ENCODE measurements around the gene SSTR1.

Gene SSTR1

GRCh38 chr14:38203929-38204718 lies 3.6 kb upstream of the SSTR1 start:
- no peak for DNase-seq

GRCh38 chr14:38204719-38205115 lies 3.0 kb upstream of the SSTR1 start:
- no peak for DNase-seq

GRCh38 chr14:38205119-38205813 lies 2.4 kb upstream of the SSTR1 start:
- no peak for DNase-seq

GRCh38 chr14:38205949-38206665 lies 1.6 kb upstream of the SSTR1 start:
- DNase-seq, result no peak

GRCh38 chr14:38206689-38207376 lies 871 bp upstream of the SSTR1 start:
- no peak for DNase-seq

GRCh38 chr14:38207377-38207735 lies 348 bp upstream of the SSTR1 start:
- no peak for DNase-seq

- no peak for DNase-seq
Measured at GRCh38 chr14:38208618-38209562, 1.2 kb downstream of the SSTR1 start.

- no peak for DNase-seq
Measured at GRCh38 chr14:38209572-38210557, 2.2 kb downstream of the SSTR1 start.

- DNase-seq, result no peak
Measured at GRCh38 chr14:38210587-38211216, 3.0 kb downstream of the SSTR1 start.

- DNase-seq, result no peak
Measured at GRCh38 chr14:38211255-38211735, 3.6 kb downstream of the SSTR1 start.

GRCh38 chr14:38212111-38212510 lies 4.4 kb downstream of the SSTR1 start:
- DNase-seq, result no peak

- no peak for DNase-seq
Measured at GRCh38 chr14:38213001-38213400, 5.3 kb downstream of the SSTR1 start.

- DNase-seq, result no peak
Measured at GRCh38 chr14:38217553-38217952, 9.8 kb downstream of the SSTR1 start.

GRCh38 chr14:38221077-38221476 lies 13.4 kb downstream of the SSTR1 start:
- DNase-seq, result no peak

GRCh38 chr14:38224338-38224737 lies 16.6 kb downstream of the SSTR1 start:
- DNase-seq, result no peak

GRCh38 chr14:38225946-38226345 lies 18.2 kb downstream of the SSTR1 start:
- no peak for DNase-seq

- no peak for DNase-seq
Measured at GRCh38 chr14:38226366-38226765, 18.7 kb downstream of the SSTR1 start.

GRCh38 chr14:38233218-38233617 lies 25.5 kb downstream of the SSTR1 start:
- no peak for DNase-seq

- DNase-seq, result no peak
Measured at GRCh38 chr14:38238332-38238731, 30.6 kb downstream of the SSTR1 start.

- no peak for DNase-seq
Measured at GRCh38 chr14:38238878-38239277, 31.2 kb downstream of the SSTR1 start.
